ENCODE results near the gene APOBEC3F. TPM values are rescaled to one million over a fixed set of nuclear protein-coding genes. Genes with fewer than 3 reads are reported as not detected.
A peak's percentile ranks its signal among the peaks of the same experiment; 100 is the strongest.
"Not testable (repeated sequence)": the region's sequence is repeated elsewhere in the genome, so short reads cannot be mapped to it uniquely, and the experiment has no call there.

APOBEC3F gene
- total RNA-seq, 2 experiments from 2014 or later, result 39.8 to 58.0 TPM

- peaks cover 18% of the 10 kb centered on the region for H3K36me3 Mint-ChIP-seq
- not testable (repeated sequence) for DNase-seq; ATAC-seq; H3K4me3 Mint-ChIP-seq; H3K27ac Mint-ChIP-seq; H3K9me3 Mint-ChIP-seq (ENCODE audit: low read depth); H3K27me3 Mint-ChIP-seq; H3K4me1 Mint-ChIP-seq
- CTCF ChIA-PET, result interaction anchor here (0.5 kb wide), 1 partner anchor 265 kb away, joined by 3 read pairs; no protein-coding TSS in a partner anchor
These were observed 9.0 kb upstream of the APOBEC3F start for GRCh38 chr22:39031434-39032295.

DNA sequence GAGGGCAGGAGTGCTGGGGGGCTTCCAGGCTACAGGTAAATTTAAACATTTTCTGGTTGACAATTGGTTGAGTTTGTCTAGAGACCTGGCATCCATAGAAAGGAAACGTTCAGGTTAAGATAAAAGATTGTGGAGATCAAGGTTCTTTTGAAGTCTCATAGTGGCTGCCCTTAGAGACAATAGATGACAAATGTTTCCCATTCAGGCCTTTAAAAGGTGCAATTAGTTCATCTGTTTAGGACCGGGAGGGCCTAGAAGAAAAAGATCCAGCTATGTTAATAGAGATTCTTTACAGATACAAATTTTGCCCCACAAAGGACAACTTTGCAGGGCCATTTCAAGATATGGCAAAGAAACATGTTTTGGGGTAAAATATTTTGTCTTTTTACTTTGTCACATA, 3.6 kb upstream of the APOBEC3F start:
- H3K9me3 Mint-ChIP-seq (ENCODE audit: low read depth); H3K27me3 Mint-ChIP-seq; H3K4me3 Mint-ChIP-seq; DNase-seq; CTCF ChIA-PET; ATAC-seq: not testable (repeated sequence)
- H3K36me3 Mint-ChIP-seq, result peaks cover 20% of the 10 kb centered on the region
- peak overlapping the region; percentile 60 for H3K27ac Mint-ChIP-seq
- peaks cover 15% of the 10 kb centered on the region for H3K4me1 Mint-ChIP-seq

DNA sequence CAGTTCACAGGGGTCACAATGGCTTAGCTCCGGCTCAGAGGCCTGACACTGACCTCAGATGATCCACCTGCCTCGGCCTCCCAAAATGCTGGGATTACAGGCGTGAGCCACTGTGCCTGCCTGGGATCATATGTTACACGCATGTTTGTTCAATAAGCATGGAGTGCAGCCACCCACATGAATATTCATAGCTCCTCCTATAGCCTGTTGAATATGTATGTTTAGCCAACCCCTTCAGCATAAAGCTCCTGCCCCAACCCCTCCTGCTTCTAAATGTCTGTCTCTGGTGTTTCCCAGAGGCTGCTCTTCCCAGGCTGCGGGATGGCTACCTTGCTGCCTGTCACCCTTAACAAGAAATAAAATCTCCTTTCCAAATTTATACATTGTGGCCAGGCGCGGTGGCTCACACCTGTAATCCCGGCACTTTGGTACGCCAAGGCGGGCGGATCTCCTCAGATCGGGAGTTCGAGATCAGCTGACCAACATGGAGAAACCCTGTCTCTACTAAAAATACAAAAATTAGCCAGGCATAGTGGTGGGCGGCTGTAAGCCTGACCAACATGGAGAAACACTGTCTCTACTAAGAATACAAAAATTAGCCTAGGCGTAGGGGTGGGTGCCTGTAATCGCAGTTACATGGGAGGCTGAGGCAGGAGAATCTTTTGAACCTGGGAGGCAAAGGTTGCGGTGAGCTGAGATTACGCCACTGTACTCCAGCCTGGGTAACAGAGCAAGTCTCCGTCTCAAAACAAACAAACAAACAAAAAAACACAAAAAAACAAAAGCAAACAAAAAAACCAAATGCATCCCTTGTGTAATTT, 1.1 kb upstream of the APOBEC3F start:
- H3K9me3 Mint-ChIP-seq (ENCODE audit: low read depth), result no peaks in the 10 kb centered on the region
- peaks cover 14% of the 10 kb centered on the region for H3K36me3 Mint-ChIP-seq
- no peak for DNase-seq
- H3K4me3 Mint-ChIP-seq, result peak overlapping the region; percentile 71
- peak overlapping the region; percentile 78 for H3K27ac Mint-ChIP-seq
- no peaks in the 10 kb centered on the region for H3K27me3 Mint-ChIP-seq
- no peak for ATAC-seq
- H3K4me1 Mint-ChIP-seq, result peaks cover 30% of the 10 kb centered on the region
- CTCF ChIA-PET, result interaction anchor here (1.1 to 1.5 kb wide), 3 partner anchors 11 to 36 kb away, joined by 3 to 6 read pairs (median 4); no protein-coding TSS in a partner anchor

DNA sequence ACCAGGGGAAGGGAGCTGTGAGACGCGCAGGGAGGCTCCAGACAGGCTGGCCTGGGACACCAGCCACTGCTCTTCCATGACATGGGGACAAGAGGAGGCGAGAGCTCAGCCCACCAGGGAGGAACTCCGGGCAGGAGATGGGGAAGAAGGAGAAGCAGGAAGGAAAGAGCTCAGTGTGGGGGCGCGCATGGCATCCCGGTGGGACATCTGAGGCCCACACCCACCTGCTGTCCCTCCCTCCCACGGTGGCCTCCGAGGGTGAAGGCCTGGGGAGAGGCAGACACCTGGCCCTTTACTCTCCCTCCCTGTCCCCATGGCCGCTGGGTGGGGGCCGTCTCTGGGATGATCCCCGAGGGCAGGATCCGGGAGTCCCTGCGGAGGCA, 518 bp upstream of the APOBEC3F start:
- not testable (repeated sequence) for DNase-seq; ATAC-seq; H3K27me3 Mint-ChIP-seq; H3K9me3 Mint-ChIP-seq (ENCODE audit: low read depth)
- peaks cover 18% of the 10 kb centered on the region for H3K36me3 Mint-ChIP-seq
- H3K27ac Mint-ChIP-seq, result peak overlapping the region; percentile 78
- CTCF ChIA-PET, result interaction anchor here (1.1 to 1.5 kb wide), 3 partner anchors 11 to 37 kb away, joined by 3 to 6 read pairs (median 4); no protein-coding TSS in a partner anchor
- peaks cover 30% of the 10 kb centered on the region for H3K4me1 Mint-ChIP-seq
- H3K4me3 Mint-ChIP-seq, result peak overlapping the region; percentile 71

GRCh38 chr22:39041908-39042307, 1.2 kb downstream of the APOBEC3F start:
- CTCF ChIA-PET, result interaction anchor here (0.8 to 1.0 kb wide), 2 partner anchors 29 to 36 kb away, joined by 3 read pairs; no protein-coding TSS in a partner anchor
- H3K27me3 Mint-ChIP-seq, result no peaks in the 10 kb centered on the region
- no peak for ATAC-seq
- H3K9me3 Mint-ChIP-seq (ENCODE audit: low read depth), result no peaks in the 10 kb centered on the region
- no peak for DNase-seq
- H3K27ac Mint-ChIP-seq, result peak overlapping the region; percentile 88
- H3K4me3 Mint-ChIP-seq, result peak overlapping the region; percentile 91
- peaks cover 35% of the 10 kb centered on the region for H3K4me1 Mint-ChIP-seq
- peaks cover 24% of the 10 kb centered on the region for H3K36me3 Mint-ChIP-seq

GRCh38 chr22:39043063-39043462, 2.4 kb downstream of the APOBEC3F start:
- not testable (repeated sequence) for DNase-seq; H3K27ac Mint-ChIP-seq; H3K9me3 Mint-ChIP-seq (ENCODE audit: low read depth); ATAC-seq; H3K4me3 Mint-ChIP-seq; H3K27me3 Mint-ChIP-seq
- Mint-ChIP-seq H3K4me1 (peaks cover 34% of the 10 kb centered on the region), H3K36me3 (peaks cover 27% of the 10 kb centered on the region)
- CTCF ChIA-PET, result interaction anchor here (0.7 kb wide), 1 partner anchor 54 kb away, joined by 3 read pairs; the partner anchor contains the start of gene APOBEC3H

DNA sequence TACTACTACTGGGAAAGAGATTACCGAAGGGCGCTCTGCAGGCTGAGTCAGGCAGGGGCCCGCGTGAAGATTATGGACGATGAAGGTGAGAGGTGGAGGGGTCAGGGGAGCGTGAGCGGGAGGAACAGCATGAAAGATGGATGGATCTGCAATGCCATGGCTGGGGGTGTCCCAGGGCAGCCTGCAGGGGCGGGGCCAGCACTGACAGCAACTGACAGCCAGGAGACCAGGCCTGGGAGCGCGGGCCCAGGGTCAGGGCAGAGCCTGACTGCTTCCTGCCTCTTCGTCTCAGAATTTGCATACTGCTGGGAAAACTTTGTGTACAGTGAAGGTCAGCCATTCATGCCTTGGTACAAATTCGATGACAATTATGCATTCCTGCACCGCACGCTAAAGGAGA, 4.5 kb downstream of the APOBEC3F start:
- DNase-seq; H3K9me3 Mint-ChIP-seq (ENCODE audit: low read depth); H3K27ac Mint-ChIP-seq; H3K4me3 Mint-ChIP-seq; H3K27me3 Mint-ChIP-seq; CTCF ChIA-PET; ATAC-seq: not testable (repeated sequence)
- Mint-ChIP-seq H3K36me3 (peaks cover 27% of the 10 kb centered on the region), H3K4me1 (peaks cover 31% of the 10 kb centered on the region)

DNA sequence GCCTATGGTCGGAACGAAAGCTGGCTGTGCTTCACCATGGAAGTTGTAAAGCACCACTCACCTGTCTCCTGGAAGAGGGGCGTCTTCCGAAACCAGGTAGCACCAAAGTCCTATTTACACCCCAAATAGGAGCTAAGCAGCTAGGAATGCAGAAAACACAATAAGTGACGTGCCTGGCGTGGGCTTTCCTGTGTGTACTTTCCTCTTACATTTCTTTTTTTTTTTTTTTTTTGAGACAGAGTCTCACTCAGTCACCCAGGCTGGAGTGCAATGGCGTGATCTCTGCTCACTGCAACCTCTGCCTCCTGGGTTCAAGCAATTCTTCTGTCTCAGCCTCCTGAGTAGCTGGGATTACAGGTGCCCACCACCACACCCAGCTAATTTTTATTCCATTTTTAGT, 8.8 kb downstream of the APOBEC3F start:
- H3K27me3 Mint-ChIP-seq; ATAC-seq; H3K4me3 Mint-ChIP-seq; H3K4me1 Mint-ChIP-seq; H3K27ac Mint-ChIP-seq; DNase-seq; H3K9me3 Mint-ChIP-seq (ENCODE audit: low read depth): not testable (repeated sequence)
- CTCF ChIA-PET, result interaction anchor here (0.7 to 1.4 kb wide), 2 partner anchors 74 to 178 kb away, joined by 3 read pairs; no protein-coding TSS in a partner anchor
- peaks cover 15% of the 10 kb centered on the region for H3K36me3 Mint-ChIP-seq

DNA sequence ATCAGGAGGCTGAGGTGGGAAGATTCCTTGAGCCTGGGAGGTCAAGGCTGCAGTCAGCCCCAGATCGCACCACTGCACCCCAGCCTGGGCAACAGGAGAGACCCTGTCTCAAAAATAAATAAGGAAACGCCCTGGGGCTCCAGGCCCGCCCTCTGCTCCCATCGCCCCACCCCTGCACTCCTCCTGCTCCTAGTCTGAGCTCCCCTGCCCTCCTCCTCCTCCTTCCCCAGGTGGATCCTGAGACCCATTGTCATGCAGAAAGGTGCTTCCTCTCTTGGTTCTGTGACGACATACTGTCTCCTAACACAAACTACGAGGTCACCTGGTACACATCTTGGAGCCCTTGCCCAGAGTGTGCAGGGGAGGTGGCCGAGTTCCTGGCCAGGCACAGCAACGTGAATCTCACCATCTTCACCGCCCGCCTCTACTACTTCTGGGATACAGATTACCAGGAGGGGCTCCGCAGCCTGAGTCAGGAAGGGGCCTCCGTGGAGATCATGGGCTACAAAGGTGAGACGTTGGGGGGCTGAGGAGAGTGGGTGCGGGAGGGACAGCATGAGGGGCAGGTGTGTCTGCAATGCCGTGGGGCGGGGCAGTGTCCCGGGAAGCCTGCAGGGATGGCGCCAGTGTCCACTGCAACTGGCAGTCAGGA, 11.3 kb downstream of the APOBEC3F start:
- H3K27ac Mint-ChIP-seq; H3K4me3 Mint-ChIP-seq; H3K27me3 Mint-ChIP-seq; H3K36me3 Mint-ChIP-seq; H3K4me1 Mint-ChIP-seq; DNase-seq; ATAC-seq; CTCF ChIA-PET; H3K9me3 Mint-ChIP-seq (ENCODE audit: low read depth): not testable (repeated sequence)

GRCh38 chr22:39055658-39056057, 15.0 kb downstream of the APOBEC3F start:
- Mint-ChIP-seq H3K27me3 (no peaks in the 10 kb centered on the region), H3K9me3 (ENCODE audit: low read depth) (no peaks in the 10 kb centered on the region), H3K4me1 (peaks cover under 1% of the 10 kb centered on the region), H3K27ac (no peak overlapping the region), H3K4me3 (no peak overlapping the region), H3K36me3 (peaks cover 6% of the 10 kb centered on the region)
- ATAC-seq (no peak), DNase-seq (no peak)
- CTCF ChIA-PET, result no interaction called here

GRCh38 chr22:39061290-39061689, 20.6 kb downstream of the APOBEC3F start:
- H3K27me3 Mint-ChIP-seq; DNase-seq; H3K4me3 Mint-ChIP-seq; H3K9me3 Mint-ChIP-seq (ENCODE audit: low read depth); H3K36me3 Mint-ChIP-seq; CTCF ChIA-PET; H3K27ac Mint-ChIP-seq; H3K4me1 Mint-ChIP-seq; ATAC-seq: not testable (repeated sequence)

- H3K4me1 Mint-ChIP-seq; H3K27ac Mint-ChIP-seq; H3K27me3 Mint-ChIP-seq; H3K4me3 Mint-ChIP-seq; DNase-seq; H3K36me3 Mint-ChIP-seq; ATAC-seq; H3K9me3 Mint-ChIP-seq (ENCODE audit: low read depth); CTCF ChIA-PET: not testable (repeated sequence)
These were observed 21.3 kb downstream of the APOBEC3F start for GRCh38 chr22:39061951-39062350.

- CTCF ChIA-PET, result interaction anchor here (1.8 kb wide), 1 partner anchor 194 kb away, joined by 6 read pairs; no protein-coding TSS in a partner anchor
These were observed 23.2 kb downstream of the APOBEC3F start for GRCh38 chr22:39063904-39064303.

More at GRCh38 chr22:39063904-39064303, 23.2 kb downstream of the APOBEC3F start:
- not testable (repeated sequence) for H3K4me3 Mint-ChIP-seq; ATAC-seq; H3K36me3 Mint-ChIP-seq; H3K27me3 Mint-ChIP-seq; DNase-seq; H3K4me1 Mint-ChIP-seq; H3K27ac Mint-ChIP-seq; H3K9me3 Mint-ChIP-seq (ENCODE audit: low read depth)

Data from activated CD8-positive, alpha-beta memory T cell treated with anti-CD3 and anti-CD28 coated beads, Interleukin-2, amount 10 ng/mL, durations not matched to agents 7 days and 5 days (primary cell).